Esophagus muscularis mucosa (tissue), 4 donors: ENCODE measurements around the gene SPATA25. TPM values are rescaled to one million over a fixed set of nuclear protein-coding genes. Genes with fewer than 3 reads are reported as not detected.
A peak's percentile ranks its signal among the peaks of the same experiment; 100 is the strongest.

Source experiments
- DNase-seq: peaks from one replicate; pipeline ENCODE4 v3.0.0-alpha.2; 2017; ENCODE audit errors: extremely low spot score
- H3K27ac ChIP-seq, 4 donors: fragments of 200-600 bp; sonication (generic); replicated peaks in 1 of 4; 1 replicate in 3 of 4; 2 replicates in 1 of 4; pipeline ENCODE4 v1.5.1; 2016 to 2019; ENCODE audit warnings: mild to moderate bottlenecking in 1 of 4
- H3K27me3 ChIP-seq, 4 donors: fragments of 200-600 bp; sonication (generic); one replicate each; pipeline versions ENCODE4 v1.5.1 to v1.6.0; 2016 to 2019
- H3K36me3 ChIP-seq, 4 donors: fragments of 200-600 bp; sonication (generic); one replicate each; pipeline ENCODE4 v1.5.1; 2016 to 2019
- H3K4me1 ChIP-seq, 4 donors: fragments of 200-600 bp; sonication (generic); one replicate each; pipeline ENCODE4 v1.5.1; 2016 to 2019
- H3K4me3 ChIP-seq, 4 donors: fragments of 200-600 bp; sonication (generic); 1 replicate in 2 of 4; 2 replicates in 2 of 4; pipeline ENCODE4 v1.5.1; 2016 to 2019; ENCODE audit warnings: mild to moderate bottlenecking in 4 of 4, moderate library complexity in 1 of 4
- H3K9me3 ChIP-seq, 4 donors: fragments of 200-600 bp; sonication (generic); 1 replicate in 3 of 4; 2 replicates in 1 of 4; pipeline ENCODE4 v1.5.1; 2016 to 2019
- EP300 ChIP-seq: sonication (generic); formaldehyde crosslinking; IDR thresholded peaks from one replicate; pipeline ENCODE4 v1.6.1; 2017; ENCODE audit warnings: antibody characterized with exemption
- POLR2A ChIP-seq: fragments of 450-650 bp; IDR thresholded peaks from one replicate; pipeline ENCODE4 v1.6.1; 2017; ENCODE audit warnings: antibody characterized with exemption, moderate library complexity, mild to moderate bottlenecking, low read depth
- POLR2AphosphoS5 ChIP-seq, 2 donors: sonication (generic); formaldehyde crosslinking; IDR thresholded peaks; one replicate each; pipeline ENCODE4 v1.6.1; 2017; ENCODE audit warnings: antibody characterized with exemption in 2 of 2
- WGBS: methylation state at CpG from one replicate; pipeline ENCODE4 v1.1.5; 2018; 5-methylcytosine and 5-hydroxymethylcytosine counted together
- intact Hi-C: fragments of 100-400 bp; cut with DNase I; formaldehyde crosslinking; loops from one replicate; pipeline ENCODE4 v1.15.1; 2023
- total RNA-seq, 4 donors: library from RNA; depleted of rRNA; stranded (reverse); fragments of >200 nt; gene quantifications; one replicate each; pipeline versions ENCODE4 v1.1.0 to v1.2.1, GENCODE V29; 2016
- TF ChIP-seq, protein P1 (sequence below), 3 experiments: fragments of 200-600 bp in 2 of 3; fragments of 450-650 bp in 1 of 3; sonication (generic) in 2 of 3; IDR thresholded peaks; one replicate each; pipeline ENCODE4 v1.5.1; 2017 to 2019; ENCODE audit warnings: antibody characterized with exemption in 3 of 3, mild to moderate bottlenecking in 2 of 3, moderate library complexity in 1 of 3

SPATA25 gene
- total RNA-seq, 4 donors from 2014 or later = 1.7 to 4.6 (median 3.0) TPM

GRCh38 chr20:45925821-45926506 lies 38.5 kb upstream of the SPATA25 start:
- DNase-seq = no peak
- 62% methylated on average over 8 of the region's 9 CpGs for WGBS

GRCh38 chr20:45924391-45925261 lies 37.2 kb upstream of the SPATA25 start:
- no peak overlapping the region for H3K4me3 ChIP-seq
- DNase-seq = no peak
- WGBS = 43% methylated on average over 19 of the region's 21 CpGs

More at GRCh38 chr20:45925821-45926506, 38.5 kb upstream of the SPATA25 start:
- Histone ChIP-seq H3K36me3 (no peaks in the 10 kb centered on the region), H3K27me3 (no peaks in the 10 kb centered on the region), H3K27ac (peak overlapping the region in 1 of 4 donors; percentile 52), H3K4me3 (no peak overlapping the region), H3K9me3 (no peaks in the 10 kb centered on the region), H3K4me1 (peaks cover 21 to 29% (median 28%) of the 10 kb centered on the region in 4 donors)
- no peak for TF ChIP-seq EP300
- no peak for TF ChIP-seq POLR2A
- no peak for TF ChIP-seq POLR2AphosphoS5 (IDR thresholded peaks at IDR 0.05)
- TF ChIP-seq, protein P1, sequence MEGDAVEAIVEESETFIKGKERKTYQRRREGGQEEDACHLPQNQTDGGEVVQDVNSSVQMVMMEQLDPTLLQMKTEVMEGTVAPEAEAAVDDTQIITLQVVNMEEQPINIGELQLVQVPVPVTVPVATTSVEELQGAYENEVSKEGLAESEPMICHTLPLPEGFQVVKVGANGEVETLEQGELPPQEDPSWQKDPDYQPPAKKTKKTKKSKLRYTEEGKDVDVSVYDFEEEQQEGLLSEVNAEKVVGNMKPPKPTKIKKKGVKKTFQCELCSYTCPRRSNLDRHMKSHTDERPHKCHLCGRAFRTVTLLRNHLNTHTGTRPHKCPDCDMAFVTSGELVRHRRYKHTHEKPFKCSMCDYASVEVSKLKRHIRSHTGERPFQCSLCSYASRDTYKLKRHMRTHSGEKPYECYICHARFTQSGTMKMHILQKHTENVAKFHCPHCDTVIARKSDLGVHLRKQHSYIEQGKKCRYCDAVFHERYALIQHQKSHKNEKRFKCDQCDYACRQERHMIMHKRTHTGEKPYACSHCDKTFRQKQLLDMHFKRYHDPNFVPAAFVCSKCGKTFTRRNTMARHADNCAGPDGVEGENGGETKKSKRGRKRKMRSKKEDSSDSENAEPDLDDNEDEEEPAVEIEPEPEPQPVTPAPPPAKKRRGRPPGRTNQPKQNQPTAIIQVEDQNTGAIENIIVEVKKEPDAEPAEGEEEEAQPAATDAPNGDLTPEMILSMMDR (IDR thresholded peaks at IDR 0.05) = no peak
- intact Hi-C loops = no loop called here

GRCh38 chr20:45921337-45922189 lies 34.1 kb upstream of the SPATA25 start:
- WGBS = 92% methylated on average over 11 of the region's 11 CpGs
- peaks cover 47 to 60% (median 48%) of the 10 kb centered on the region in 4 donors for H3K4me1 ChIP-seq
- TF ChIP-seq, protein P1 (IDR thresholded peaks at IDR 0.05) = no peak
- TF ChIP-seq POLR2AphosphoS5 (IDR thresholded peaks at IDR 0.05) = no peak
- no peak for TF ChIP-seq POLR2A
- no peak for DNase-seq
- intact Hi-C loops = no loop called here
- no peak overlapping the region for H3K4me3 ChIP-seq
- H3K9me3 ChIP-seq = no peaks in the 10 kb centered on the region
- no peak overlapping the region for H3K27ac ChIP-seq
- H3K27me3 ChIP-seq = no peaks in the 10 kb centered on the region
- no peaks in the 10 kb centered on the region for H3K36me3 ChIP-seq

More at GRCh38 chr20:45924391-45925261, 37.2 kb upstream of the SPATA25 start:
- Histone ChIP-seq H3K4me1 (peaks cover 34 to 38% (median 36%) of the 10 kb centered on the region in 4 donors), H3K36me3 (no peaks in the 10 kb centered on the region), H3K27me3 (no peaks in the 10 kb centered on the region), H3K9me3 (no peaks in the 10 kb centered on the region), H3K27ac (peak overlapping the region; percentile 56 to 68 (median 60))
- TF ChIP-seq, protein P1 (IDR thresholded peaks at IDR 0.05) = no peak
- TF ChIP-seq POLR2AphosphoS5 (IDR thresholded peaks at IDR 0.05) = no peak
- TF ChIP-seq POLR2A = no peak
- TF ChIP-seq EP300 = no peak
- intact Hi-C loops = no loop called here

- Histone ChIP-seq H3K36me3 (no peaks in the 10 kb centered on the region), H3K4me3 (no peak overlapping the region), H3K27me3 (no peaks in the 10 kb centered on the region), H3K9me3 (no peaks in the 10 kb centered on the region), H3K4me1 (peaks cover 47 to 60% (median 48%) of the 10 kb centered on the region in 4 donors), H3K27ac (peak overlapping the region; percentile 37 to 69 (median 64))
- DNase-seq = no peak
- intact Hi-C loops = no loop called here
- TF ChIP-seq POLR2AphosphoS5 (IDR thresholded peaks at IDR 0.05) = no peak
- TF ChIP-seq, protein P1 (IDR thresholded peaks at IDR 0.05) = no peak
- TF ChIP-seq POLR2A = no peak
- TF ChIP-seq EP300 = no peak
- 70% methylated on average over 9 of the region's 9 CpGs for WGBS
These were observed 33.3 kb upstream of the SPATA25 start for GRCh38 chr20:45920462-45921336.
